HG02852 (cell line): ENCODE data around the gene TUBA4A.

Experiments used
- ATAC-seq: cut with Tn5 transposase; IDR thresholded peaks from one replicate; pipeline ENCODE4 v1.9.1; 2021; ENCODE audit warnings: mild to moderate bottlenecking, moderate library complexity; ENCODE audit not compliant: unreplicated experiment

The TUBA4A gene

DNA sequence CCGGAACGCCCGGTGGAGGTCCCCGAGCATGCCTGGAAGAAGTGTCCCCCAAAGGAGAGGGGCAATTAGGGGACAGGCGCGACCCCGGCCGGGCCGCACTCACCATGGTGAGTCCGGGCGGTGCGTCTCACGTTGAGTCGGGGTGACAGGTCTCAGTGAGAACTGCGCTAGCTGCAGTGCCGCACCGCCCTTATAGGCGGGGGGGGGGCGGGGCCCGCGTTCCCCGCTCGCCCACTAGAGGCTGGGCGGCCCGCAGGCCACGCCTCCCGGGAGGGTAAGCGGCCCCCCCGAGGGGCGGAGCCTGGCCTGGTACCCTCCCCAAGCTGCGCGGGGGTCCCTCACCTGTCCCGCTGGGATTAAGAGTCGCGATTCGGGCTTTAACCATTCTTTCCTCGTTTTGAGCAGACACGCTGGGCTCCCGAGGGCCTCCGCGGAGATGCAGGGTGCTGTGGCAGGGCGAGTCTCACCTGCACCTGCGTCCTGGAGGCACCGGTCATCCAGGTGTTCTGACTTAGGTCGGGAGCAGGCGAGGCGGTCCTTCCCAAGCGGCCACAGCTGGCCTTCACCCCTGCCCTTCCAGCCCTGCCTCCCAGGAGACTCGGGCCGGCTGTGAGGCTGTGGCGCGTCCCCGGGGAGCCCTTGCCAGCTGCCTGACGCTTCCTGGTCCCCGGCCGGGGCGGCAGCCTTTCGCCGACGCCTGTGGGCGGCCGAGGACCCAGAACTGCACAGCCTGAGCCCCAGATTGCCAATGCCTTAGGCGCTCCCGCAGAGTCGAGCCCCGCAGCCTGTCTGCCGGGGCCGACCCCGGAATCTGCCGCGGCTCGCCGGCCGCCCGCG lies at the start of gene TUBA4A:
Gene TUBA4A (minus strand): TSS at position 166 of the 837 bp plus-strand sequence. CDS start 60 bp downstream, at position 106.
- ATAC-seq = peak; percentile 53

DNA sequence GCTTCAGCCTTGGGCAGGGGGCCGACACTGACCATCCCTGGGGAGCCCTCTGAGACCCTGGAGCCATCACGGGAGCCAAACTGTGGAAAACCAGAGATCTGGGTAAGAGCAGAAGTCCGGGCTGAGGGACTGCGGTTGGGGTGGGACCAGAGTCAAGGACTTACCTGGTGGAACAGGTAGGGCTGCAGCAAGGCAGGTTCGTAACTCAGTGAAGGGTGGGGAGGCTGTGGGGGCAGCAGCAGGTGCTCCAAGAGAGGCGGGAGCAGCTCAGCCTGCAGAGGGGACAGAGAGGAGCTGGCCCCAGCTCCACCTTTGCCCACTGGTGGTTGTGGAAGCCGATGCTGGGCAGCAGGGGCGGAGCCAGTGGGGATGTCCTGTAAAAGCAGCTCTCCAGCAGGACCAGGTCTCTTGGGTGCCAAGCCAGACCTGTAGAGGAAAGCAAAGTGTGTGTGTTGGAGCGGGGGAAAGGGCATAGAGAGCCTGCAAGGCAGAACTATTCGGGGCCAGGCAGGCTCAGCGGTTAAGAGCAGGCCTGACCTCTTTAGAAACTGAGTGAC lies 48.8 kb upstream of the TUBA4A start:
- ATAC-seq = no peak

DNA sequence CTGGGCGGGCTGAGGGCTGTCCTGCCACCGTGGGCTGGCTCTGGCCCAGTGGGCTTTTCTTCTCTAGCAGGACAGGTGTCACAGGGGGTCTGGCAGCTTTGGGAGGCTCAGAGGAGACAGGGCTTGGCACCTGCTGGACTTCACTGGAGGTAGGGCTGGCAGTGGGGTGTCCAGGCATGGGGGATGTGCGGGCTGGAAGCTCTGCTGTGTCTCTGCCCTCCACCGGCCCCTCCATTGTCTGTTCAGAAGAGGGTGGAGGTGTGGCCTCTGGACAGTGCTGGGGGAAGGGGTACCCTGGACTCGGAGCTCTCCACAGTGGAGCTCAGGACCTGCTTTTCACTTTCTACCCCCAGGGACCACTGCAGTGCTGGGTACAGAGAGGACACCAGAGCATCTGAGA lies 46.3 kb upstream of the TUBA4A start:
- ATAC-seq = no peak

DNA sequence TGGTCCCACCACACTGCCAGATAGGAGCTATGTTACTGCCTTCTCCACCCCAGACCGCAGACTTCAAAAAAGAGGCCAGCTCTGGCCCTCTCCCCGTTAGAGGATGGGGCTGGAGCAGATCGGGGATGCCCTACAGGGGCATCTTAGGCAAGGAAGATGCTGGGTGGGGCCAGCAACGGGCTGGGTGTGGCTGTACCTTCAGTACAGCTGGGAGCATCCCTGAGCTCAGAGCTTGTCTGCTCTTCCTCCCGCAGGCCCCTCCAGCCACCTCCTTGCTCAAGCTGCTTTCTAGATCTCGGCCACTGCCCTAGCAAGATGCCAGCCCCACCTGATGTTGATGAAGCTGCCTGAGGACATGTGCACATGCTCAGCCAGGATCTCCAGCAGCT lies 45.6 kb upstream of the TUBA4A start:
- ATAC-seq = no peak

DNA sequence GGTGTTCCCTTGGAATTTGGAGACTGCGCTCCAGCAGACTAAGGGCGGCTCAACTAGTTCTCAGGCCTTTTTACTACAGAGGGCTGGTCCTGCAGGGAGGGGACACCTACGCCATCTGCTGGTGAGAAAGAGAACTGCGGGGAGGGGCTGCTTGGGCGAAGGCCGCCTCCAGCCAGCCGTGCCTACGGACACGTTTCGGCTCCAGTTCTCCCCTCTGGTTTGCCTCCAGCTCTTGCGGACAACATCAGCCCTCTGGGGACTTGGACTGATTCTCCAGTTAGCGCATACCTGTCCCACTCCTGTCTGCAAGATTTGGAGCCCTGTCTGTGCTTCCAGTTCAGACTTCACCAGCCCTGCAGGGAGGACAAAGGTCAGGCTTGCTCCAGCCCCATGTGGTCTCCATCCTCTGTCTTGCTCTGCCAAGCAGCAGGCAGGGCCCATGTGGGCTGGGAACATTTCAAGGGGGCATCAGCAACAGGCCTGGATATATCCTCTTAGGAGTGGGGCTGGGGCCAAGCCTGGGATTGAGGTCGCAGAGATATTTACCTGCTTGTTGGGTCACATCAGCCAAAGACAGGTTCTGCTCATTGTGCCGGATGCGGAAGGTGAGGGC lies 45.1 kb upstream of the TUBA4A start:
- ATAC-seq = peak; percentile 48

DNA sequence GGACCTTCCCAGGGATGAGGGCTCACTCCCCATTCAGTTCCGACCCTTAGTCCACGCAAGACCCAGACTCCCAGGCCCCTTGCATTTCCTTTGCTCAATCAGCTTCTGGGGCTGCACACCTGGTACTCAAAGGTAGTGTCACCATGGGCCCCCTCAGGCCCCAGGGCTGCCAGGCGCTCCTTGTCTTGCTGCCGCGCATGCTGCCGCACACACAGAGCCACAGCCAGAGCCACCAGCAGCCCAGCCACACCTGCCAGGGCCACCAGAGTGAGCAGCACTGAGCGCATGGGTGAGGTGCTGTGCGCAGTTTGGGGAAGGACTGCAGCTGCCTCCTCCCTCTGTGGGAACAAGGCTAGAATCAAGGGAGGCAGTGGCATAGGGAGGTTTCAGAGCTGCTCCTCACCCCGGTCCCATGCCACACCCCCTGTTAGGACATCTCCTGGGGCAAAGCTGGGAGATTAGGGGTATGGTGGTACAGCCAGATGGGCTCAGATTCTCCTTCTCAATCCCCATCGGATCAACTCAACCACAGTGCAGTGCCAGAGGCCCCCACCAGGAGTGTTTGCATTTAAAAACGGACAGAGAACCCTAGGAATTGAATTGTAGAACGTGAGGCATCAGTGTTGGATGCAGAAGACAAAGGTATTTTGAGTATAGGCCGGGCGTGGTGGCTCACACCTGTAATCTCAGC lies 44.2 kb upstream of the TUBA4A start:
- ATAC-seq = no peak

DNA sequence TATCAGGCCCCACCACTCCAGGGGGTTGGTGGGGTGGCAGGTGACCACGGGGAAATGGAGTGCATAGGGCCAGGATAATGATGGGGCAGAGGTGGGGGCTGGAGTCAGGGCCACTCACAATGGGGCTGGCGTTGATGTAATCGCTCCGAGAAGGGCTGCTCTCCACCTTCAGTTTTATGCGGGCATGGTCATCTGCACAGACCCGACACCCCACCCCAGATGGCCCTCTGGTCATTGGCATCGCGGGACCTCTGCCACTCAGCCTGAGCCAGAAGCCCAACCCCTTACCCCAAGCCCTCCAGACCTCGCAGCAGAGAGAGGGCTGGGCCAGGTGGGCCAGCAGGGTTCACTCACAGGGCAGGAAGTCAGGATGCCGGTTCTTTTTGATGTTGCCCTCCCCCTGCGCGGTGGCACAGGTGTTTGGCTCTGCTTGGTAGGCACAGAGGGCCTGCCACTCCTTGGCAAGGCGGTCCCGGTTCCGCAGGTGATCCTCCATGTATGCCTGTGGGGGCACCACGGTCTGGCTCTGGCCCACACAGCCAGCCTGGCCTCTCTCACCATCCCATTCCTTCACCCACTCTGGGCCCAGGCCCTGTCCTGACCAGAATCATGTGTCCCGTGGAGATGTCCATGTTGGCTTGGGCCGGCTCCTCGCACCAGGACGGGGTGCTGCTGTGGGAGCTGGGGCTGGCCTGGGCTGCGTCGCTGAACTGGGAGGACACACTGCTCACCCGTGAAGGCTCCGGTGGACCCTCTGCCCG lies 43.1 kb upstream of the TUBA4A start:
- ATAC-seq = no peak

DNA sequence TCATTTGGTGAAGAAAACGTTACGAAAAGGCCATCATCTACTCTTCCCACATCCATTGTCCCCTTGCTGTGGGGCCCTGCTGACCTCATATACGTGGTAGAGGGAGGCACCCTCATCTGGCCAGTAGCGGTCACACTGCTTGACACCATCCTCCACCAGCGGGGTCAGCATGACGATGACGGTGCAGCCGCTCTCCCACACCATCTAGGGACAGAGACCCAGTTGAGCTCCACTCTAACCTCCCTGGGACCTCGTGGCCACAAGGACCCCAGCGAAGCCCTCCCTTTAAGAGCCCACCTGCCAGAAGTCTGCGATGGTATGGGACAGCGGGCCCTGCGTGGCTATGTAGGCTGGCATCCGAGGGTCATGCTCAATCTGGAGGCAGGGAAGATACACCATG lies 42.4 kb upstream of the TUBA4A start:
- ATAC-seq = no peak

DNA sequence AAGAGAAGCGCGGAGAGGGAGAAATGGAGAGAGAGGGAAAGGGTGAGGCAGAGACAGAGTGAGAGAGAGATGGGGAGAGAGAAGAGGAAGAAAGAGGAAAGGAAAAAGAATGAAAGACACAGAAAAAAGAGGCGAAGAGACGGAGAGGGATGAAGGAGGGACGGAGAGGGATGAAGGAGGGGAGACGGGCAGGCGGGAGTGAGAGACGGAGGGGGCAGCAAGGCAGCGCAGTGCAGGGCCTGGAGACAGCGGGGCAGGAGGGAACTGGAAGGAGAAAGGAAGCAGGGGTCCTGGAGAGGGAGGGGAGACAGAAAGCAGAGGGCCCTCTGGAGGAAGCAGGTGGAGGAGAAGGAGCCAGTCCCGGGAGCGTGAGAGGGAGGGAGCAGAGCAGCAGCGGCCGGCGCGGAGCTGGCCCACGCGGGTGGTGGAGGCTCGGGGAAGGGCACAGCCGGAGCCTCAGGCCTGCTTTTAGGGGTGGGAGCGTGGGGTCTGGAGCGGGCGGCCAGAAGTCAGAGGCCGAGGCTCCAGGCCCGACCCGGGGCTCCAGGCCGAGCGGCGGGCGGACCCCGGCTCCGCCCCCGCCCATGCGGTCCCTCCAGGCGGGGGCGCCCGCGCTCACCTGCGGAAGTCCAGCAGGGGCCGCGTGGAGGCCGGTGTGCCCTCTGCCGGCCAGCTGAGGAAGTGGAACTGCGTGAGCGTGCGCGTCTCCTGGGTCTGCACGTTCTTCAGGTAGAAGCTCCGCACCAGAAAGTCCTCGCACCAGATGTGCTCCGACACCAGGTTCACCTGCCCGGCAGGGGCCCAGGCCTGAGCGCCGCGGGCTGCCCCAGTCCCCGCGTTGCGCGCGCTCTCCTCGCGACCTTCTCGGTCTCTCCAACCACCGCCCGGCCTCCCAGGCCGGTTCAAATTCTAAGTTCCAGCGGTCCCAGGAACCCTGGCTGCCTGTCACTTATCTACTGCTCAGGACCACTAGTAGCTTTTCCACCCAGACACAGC lies 40.9 kb upstream of the TUBA4A start:
- ATAC-seq = peak; percentile 91

DNA sequence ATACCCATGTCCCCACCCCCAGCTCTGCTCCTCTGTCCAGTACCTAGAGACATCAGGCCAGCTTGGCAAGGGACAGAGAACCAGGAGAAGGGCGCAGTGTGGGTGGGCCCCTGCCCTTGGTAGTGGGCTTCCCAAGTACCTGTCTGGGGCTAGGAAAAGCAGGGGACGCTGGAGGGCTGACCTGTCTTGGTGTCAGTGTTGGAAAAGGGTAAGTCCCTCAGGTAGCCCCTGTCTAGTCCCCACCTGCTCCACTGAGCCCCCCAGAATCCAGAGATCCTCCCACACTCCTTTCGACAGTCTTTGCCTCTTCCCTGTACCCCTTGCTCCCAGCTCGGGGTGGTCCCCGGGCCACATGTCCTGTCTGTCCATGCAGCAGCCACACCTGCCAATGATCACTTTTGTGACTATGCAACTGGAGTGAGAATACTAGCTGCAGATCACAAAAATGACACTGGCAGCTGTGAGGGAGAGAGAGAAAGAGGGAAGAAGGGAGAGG lies 40.1 kb upstream of the TUBA4A start:
- ATAC-seq = no peak

DNA sequence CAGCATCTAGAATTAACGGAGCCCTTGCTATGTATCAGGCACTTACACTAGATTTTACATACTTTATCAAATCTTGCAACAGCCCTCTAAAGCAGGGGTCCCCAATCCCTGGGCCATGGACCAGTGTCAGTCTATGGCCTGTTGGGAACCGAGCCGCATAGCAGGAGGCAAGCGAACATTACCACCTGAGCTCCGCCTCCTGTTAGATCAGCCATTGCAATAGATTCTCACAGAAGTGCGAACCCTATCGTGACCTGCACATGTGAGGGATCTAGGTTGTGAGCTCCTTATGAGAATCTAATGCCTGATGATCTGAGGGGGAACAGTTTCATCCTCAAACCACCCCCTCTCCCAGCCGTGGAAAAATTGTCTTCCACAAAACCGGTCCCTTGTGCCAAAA lies 38.9 kb upstream of the TUBA4A start:
- no peak for ATAC-seq

DNA sequence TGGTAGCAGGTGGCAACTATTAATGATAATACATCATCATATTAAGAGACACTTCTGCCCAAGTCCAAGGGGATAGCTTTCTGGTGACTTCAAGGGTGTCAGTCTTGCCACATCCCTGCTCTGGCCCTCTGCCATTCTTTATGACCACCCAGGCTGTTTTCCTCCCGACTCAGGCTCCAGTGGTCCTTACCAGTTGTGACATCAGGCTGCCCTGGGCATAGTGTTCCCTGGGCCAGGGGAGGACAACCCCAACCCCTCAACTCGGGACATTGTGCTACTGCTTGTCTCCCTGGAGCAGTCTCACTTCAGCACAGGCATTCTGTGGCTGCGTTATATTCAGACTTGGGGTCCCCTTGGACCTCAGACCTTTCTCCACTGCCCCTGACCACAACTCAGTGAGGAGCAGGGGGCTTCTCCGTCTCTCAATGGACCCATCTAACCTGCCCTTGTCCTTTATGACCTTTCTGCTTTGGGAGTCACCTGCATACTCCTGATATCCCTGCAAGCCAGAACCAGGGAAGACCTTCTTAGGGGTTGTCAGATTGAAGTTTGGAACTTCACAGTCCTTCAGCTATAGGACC lies 38.3 kb upstream of the TUBA4A start:
- ATAC-seq = no peak

DNA sequence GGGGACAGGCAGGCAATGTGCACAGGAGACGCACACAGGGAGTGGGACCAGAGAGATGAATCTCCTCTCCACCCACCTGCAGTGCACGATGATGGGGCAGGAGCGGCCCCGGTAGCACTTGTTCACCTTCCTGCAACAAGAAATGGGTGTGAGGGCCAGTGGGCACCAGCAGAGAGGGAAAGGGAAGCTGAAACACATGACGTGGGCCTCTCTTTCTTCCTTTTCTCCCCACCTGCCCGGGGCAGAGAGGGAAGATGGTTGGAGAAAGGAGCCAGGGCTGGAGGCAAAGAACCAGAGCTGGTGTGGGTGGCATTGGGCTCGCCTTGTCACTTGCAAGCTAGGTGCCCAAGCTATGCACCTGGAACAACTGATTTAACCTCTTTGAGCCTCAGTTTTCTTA lies 37.7 kb upstream of the TUBA4A start:
- ATAC-seq = no peak

DNA sequence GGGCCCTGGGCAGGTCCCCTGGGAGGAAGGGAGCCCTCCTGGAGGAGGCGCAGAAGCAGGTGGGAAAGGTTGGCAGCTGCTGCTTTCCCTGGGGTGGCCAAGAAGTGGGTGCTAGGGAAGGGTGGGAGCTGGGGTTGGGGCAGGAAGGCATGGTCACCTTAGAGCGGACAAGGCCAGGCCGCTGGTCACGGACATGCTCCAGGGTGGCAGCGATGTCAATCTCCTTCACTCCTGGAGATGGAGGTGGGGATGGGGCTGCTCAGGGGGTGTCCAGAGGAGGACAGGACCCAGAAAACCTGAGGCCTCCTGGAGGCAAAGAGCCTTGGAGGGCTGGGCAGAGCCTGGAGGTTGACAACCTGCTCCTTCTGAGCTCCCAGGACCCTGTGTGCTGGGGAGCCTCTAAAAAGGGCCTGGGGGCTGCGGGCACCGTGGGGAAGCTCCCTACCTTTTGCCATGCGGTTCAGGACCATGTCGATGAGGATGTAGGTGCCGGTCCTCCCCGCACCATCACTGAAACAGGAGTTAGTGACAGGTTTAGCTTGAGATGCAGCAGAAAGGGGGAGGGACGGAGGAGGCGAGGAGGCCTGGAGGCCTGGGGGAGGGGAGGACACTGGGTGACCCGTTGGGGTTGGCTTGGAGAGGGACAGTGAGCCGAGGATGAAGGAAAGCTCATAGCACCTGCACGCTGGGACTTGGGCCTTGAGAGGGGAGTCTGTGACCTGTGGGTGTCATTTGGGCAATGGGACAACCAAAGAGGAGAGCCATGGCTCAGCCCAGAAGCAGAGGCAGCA lies 36.9 kb upstream of the TUBA4A start:
- ATAC-seq = no peak

DNA sequence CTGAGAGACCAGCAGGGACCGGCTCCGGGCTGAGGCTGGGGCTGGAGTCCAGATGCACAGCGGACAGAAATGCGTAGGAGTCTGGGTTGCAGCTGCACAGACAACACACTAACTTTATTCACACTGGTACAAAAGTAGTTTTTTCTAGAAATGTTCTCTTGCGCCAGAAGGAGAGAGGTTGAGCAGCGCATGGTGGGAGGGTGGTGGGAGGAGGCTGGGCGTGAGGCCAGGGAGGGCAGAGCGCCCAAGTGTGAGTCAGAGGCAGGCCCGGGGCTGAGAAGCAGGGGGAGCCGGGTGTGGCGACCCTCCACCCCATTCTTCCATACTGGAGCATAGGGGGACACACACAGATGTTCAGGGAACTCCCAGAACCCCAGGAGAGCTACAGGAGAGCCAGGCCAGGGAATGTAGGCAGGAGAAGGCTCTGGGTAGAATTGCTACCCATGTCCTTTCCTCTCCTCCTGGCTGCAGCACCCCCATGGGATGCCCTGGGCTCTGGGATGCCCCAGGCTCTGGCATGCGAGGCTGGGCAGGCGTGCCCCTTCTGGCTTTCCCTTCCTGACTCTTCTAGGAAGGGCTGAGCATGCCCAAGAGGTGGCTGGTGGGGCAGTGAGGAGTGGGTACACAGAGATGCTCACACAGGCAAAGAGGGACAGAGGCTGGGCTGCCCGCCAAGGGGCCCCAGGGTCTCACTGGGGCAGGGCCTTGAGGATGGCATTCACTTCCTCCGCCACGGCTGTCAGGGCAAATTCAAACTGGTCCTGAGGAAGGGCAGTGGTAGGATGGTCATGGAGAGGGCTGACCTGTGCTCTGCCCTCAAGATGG lies 36.0 kb upstream of the TUBA4A start:
- no peak for ATAC-seq

DNA sequence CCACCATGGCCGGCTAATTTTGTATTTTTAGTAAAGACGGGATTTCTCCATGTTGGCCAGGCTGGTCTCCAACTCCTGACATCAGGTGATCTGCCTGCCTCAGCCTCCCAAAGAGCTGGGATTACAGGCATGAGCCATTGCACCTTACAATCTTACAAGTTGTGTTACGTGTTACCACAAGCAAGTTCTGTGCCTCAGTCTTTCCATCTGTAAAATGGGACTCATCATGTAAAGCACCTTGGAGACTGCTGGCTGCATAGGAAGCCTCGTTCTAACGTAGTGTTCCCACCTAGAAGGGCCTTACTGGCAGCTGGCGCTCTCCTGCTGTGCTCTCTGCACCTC lies 35.4 kb upstream of the TUBA4A start:
- no peak for ATAC-seq

DNA sequence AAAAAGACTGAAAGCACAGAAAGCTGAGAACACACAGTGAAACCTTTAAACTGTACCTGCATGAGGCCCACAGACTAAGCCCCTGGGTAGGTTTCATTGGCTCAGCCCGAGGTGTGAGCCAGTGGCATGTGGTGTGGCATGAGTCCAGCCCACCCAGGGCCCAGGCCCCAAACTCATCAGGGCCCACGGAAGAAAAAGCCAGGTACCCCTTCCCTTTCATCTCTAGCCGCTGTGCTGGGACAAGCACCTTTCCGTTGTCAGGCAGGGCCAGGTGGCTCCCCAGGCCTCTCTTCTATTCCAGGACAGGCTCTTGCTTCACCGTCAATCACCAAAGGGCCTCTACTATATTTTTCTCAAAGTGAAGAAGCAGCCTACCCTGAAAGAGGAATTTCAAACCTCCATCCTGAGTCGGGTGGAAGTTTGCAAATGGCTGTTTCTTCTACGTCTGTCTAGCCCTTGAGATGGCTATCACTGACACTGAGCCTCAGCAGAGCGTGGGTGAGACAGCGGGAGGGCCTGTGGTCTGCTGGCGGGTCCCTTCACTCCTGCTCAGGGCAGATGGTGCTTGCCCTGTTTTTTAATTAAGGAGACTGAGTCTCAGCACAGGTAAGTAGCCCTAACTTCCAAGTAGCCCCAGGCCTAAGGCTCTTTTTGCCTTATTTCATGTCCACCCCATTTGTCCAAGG lies 34.0 kb upstream of the TUBA4A start:
- no peak for ATAC-seq
